Right kidney (tissue), 9 donors: Measurements from ENCODE around the gene PDZRN3.
A peak's percentile ranks its signal among the peaks of the same experiment; 100 is the strongest.

Experiments
- DNase-seq: peaks from one replicate; pipeline ENCODE4 v3.0.0-alpha.2; 2016
- long read RNA-seq, 8 donors: transcript quantifications; one replicate each; lab custom pipeline, GENCODE V29; 2026

Gene PDZRN3
- long read RNA-seq, donor 1, full-length matches to known transcripts, result 2 of 2 reads
- long read RNA-seq, donor 1, partial matches to known transcripts, result 0 of 2 reads
- long read RNA-seq, donor 1, other reads (novel, unspliced or antisense), result 0 of 2 reads
- long read RNA-seq, donor 2, partial matches to known transcripts, result 0 of 4 reads
- long read RNA-seq, donor 2, other reads (novel, unspliced or antisense), result 0 of 4 reads
- long read RNA-seq, donor 3, full-length matches to known transcripts, result 5 of 5 reads
- long read RNA-seq, donor 3, partial matches to known transcripts, result 0 of 5 reads
- long read RNA-seq, donor 3, other reads (novel, unspliced or antisense), result 0 of 5 reads
- long read RNA-seq, donor 4, full-length matches to known transcripts, result 7 of 15 reads
- long read RNA-seq, donor 4, partial matches to known transcripts, result 8 of 15 reads
- long read RNA-seq, donor 4, other reads (novel, unspliced or antisense), result 0 of 15 reads
- long read RNA-seq, donor 5, full-length matches to known transcripts, result 6 of 6 reads
- long read RNA-seq, donor 5, partial matches to known transcripts, result 0 of 6 reads
- long read RNA-seq, donor 5, other reads (novel, unspliced or antisense), result 0 of 6 reads
- long read RNA-seq, donor 6, full-length matches to known transcripts, result 10 of 23 reads
- long read RNA-seq, donor 6, partial matches to known transcripts, result 13 of 23 reads
- long read RNA-seq, donor 6, other reads (novel, unspliced or antisense), result 0 of 23 reads
- long read RNA-seq, donor 7, full-length matches to known transcripts, result 7 of 7 reads
- long read RNA-seq, donor 7, partial matches to known transcripts, result 0 of 7 reads
- long read RNA-seq, donor 7, other reads (novel, unspliced or antisense), result 0 of 7 reads
- long read RNA-seq, donor 8, full-length matches to known transcripts, result 9 of 9 reads
- long read RNA-seq, donor 8, partial matches to known transcripts, result 0 of 9 reads
- long read RNA-seq, donor 8, other reads (novel, unspliced or antisense), result 0 of 9 reads

DNA sequence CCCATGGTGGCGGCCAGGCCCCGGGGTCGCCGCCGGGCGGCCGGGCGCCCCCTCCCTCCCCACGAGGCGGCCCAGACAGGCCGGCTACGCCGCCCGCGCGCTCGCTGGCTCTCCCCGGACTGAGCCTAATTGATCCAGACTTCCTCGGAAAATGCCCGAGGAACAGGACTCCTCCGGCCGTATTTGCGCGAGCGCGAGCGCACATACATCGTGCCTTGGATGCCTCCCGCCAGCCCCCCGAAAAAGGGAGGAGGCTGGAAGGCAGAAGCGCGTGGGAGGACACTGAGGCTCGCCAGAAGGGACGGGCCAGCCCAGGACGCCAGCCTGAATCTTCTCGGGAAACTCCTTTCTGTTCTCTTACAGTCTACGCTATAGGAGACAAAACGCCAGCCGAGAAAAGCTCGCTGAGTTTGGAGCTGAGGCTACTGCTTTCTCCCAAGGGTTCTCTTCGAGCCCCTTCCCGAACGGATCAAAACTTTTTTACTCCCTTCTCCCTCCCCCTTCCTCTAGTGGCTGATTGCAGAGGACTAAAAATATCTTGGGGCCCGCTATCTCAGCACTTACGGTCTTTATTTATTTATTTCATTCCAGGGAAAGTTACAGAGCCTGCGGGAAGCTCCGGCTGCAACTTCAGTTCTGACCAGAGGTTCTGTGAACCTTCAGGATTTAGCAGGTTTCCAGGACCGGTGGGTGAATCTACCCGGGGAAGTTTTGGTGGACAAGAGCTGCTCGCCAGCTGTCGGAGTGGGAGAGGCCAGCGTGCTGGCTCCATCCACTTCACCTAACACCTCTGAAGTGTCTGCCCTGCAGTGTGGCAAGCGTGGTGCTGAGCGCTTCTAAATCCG lies at the start of gene PDZRN3:
TSS of gene PDZRN3 (minus strand) at position 121 of the 845 bp plus-strand sequence.
- peak; percentile 82 for DNase-seq

- no peak for DNase-seq
These were observed 49.5 kb upstream of the PDZRN3 start for GRCh38 chr3:73674280-73674679.

- no peak for DNase-seq
These were observed 44.5 kb upstream of the PDZRN3 start for GRCh38 chr3:73669260-73669659.

DNA sequence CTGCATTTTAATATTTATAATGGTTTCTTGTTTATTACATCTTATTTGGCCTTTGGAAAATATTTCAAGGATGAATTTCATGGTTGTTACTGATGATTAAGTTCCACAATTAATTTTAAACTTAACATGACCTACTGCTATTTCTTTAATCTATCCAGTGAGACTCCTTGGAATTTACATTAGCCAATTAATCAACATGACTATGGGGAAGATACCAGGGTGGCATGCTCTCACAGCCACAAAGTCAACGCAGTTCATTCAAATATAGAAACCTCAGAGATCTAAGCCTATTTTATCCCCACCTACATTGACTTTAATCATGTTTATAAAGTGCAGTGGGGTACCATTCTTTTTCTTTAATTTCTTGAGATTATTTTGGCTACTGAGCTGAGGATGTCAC lies 43.6 kb upstream of the PDZRN3 start:
- no peak for DNase-seq

DNA sequence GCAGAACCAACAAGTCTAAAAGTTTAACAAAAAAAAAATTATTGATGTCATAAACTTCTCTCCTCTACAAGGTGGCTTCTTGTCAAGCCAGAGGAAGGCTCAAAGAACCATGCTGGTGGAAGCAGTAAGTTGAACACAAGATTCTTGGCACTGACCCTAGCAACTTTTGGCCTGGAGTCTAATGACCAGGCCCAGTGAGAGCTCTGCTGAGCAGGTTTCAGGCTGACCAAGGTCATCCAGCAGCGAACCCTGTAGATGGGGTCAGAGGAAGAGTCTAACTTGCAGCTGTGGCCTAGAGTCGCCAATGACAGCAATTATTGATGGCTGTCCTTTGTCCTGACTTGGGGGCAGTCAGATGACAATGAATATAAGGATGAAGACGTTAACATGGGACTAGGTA lies 43.1 kb upstream of the PDZRN3 start:
- no peak for DNase-seq

GRCh38 chr3:73665286-73665685 lies 40.5 kb upstream of the PDZRN3 start:
- DNase-seq, result no peak

- DNase-seq, result no peak
These were observed 39.6 kb upstream of the PDZRN3 start for GRCh38 chr3:73664389-73664788.

- no peak for DNase-seq
These were observed 38.8 kb upstream of the PDZRN3 start for GRCh38 chr3:73663495-73663894.

- no peak for DNase-seq
These were observed 36.5 kb upstream of the PDZRN3 start for GRCh38 chr3:73661265-73661664.

GRCh38 chr3:73658227-73658626 lies 33.5 kb upstream of the PDZRN3 start:
- DNase-seq, result no peak

DNA sequence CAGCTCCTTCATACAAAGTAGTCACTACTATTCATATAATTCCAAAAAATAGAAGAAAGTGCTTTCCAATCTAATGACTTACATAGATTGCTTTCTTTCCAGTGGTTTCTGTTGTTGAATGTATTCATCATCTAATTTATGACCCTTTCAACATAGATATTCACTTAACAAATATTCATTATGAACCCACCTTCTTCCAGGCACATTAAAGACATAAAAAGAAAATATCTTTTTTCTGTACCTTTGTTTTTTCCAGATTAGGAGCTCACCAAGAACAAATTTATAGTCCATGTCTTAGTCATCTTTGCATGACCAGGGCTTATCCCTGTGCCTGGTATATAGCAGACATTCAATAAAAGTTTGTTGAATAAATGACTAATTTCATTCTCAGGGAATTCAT lies 32.4 kb upstream of the PDZRN3 start:
- DNase-seq, result no peak

GRCh38 chr3:73656241-73656890 lies 31.6 kb upstream of the PDZRN3 start:
- DNase-seq, result no peak

DNA sequence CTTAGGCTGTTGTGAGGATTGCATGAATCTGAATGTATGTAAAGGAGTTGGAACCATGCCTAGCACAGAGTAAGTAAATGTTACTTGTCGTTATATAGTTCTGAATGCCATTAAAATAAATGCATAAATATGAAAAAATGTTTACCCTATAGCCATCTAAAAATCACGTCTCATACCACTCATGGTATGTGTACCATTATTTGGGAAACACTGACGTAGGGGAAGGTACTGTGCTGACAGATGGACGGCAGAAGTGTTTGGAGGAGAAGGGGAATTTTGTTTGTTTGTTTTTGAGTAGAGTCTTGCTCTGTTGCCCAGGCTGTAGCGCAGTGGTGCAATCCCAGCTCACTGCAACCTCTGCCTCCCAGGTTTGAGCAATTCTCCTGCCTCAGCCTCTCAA lies 30.5 kb upstream of the PDZRN3 start:
- no peak for DNase-seq

- no peak for DNase-seq
These were observed 29.1 kb upstream of the PDZRN3 start for GRCh38 chr3:73653877-73654276.

DNA sequence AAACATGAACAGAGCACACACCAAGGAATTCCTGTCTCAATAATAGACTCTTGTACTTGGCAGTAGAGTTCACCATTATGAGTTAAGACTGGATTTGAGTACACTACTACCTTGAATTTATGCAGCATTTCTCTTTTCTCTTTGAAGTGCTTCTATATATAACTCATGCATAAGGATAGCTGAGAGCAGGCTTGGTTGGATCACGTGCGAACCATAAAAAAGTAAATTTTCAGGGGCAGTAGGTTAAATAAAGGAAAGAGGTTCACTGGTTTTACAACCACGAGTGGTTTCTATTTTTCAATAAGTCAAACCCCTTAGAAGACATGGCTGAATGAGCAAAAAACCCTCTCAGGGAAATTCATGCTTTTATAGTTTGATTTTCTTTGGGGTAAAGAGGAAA lies 28.6 kb upstream of the PDZRN3 start:
- peak; percentile 28 for DNase-seq

GRCh38 chr3:73652896-73653295 lies 28.2 kb upstream of the PDZRN3 start:
- peak; percentile 30 for DNase-seq

GRCh38 chr3:73637042-73637441 lies 12.3 kb upstream of the PDZRN3 start:
- DNase-seq, result no peak

DNA sequence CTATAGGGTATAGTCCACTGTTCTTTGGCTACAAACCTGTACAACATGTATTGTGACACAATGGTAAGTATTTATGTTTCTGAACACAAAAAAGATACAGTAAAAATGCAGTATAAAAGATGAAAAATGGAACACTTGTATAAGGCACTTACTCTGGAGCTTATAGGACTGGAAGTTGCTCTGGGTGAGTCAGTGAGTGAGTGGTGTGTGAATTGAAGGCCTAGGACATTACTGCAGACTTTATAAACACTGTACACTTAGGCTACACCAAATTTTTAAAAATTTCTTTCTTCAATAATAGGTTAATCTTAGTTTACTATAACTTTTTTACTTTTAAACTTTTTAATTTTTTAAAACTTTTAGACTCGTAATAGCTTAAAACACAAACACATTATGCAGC lies 10.5 kb upstream of the PDZRN3 start:
- no peak for DNase-seq

DNA sequence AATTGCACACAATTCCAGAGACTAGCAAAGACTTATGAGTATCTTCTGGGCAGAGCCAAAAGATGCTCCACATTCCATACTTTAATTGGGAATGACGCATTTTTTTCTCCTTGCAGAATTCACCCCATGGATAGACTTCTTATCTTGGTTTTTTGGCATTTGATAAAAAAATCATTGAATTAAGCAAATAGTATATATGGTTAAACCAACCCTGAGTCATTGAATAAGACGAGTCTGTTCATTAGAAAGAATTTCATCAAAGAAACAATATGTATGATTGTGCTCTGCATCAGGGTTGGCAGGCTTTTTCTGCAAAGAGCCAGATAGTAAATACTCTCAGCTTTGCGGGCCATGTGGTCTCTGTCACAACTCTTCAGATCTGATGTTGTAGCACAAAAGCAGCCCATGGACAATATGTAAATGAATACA lies 9.2 kb upstream of the PDZRN3 start:
- DNase-seq, result no peak

- DNase-seq, result no peak
These were observed 8.7 kb upstream of the PDZRN3 start for GRCh38 chr3:73633453-73633852.

DNA sequence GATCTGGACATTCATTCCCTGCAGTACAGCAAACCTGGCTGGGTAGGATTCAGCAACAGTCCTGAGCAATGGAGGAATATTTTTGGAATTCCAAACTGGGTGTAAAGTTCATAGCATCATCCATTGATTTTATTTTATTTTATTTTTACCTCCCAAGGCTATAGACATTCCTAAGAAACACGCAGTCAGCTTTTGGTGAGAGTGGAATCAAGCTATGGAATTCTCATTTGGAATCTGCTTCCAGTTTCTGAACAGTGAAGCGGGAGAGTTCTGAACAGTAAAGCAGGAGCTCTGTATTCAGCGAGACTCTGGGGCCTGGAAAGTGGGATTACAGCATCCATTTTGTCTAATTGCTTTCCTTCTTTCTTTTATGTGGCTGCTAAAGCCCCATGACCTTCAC lies 1.4 kb upstream of the PDZRN3 start:
- no peak for DNase-seq
